ENCODE measurements around the gene CFAP161. TPM values are rescaled to one million over a fixed set of nuclear protein-coding genes. Genes with fewer than 3 reads are reported as not detected.

Gene CFAP161
- total and polyA plus RNA-seq, 9 donors: 0.33 to 0.62 (median 0.54) TPM; not detected in 1

DNA sequence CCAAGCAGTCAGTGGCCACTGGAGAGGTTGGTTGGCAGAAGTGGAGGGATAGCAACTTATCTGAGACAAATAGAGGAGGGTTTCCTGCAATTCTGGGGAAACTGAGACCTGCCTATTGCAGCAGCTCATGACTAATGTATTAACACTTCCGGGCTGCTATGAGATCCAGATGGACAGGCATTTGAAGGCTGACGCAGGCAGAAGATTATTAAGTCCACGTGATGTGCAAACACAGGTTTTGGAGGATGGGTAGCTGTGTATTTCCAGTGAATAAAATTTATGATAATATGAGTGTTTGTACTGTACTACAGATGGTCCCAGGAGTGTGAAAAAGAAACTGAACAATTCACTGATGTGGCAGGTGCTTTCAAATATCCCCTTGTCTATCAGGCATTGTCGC lies 28.5 kb upstream of the CFAP161 start:
- 83% methylated on average over 3 of the region's 4 CpGs for WGBS (ENCODE audit: insufficient coverage)
- no peaks in the 10 kb centered on the region for H3K9me3 ChIP-seq (replicated peaks; ENCODE audit: control insufficient read depth, low read depth, low read length)
- no peak overlapping the region for H3K4me3 ChIP-seq (ENCODE audit: low read length)
- no peaks in the 10 kb centered on the region for H3K4me1 ChIP-seq (ENCODE audit: control insufficient read depth, insufficient read depth, low read length)
- peaks cover 6% of the 10 kb centered on the region for H3K27me3 ChIP-seq (ENCODE audit: control insufficient read depth, insufficient read depth, low read length)
- no peaks in the 10 kb centered on the region for H3K36me3 ChIP-seq (ENCODE audit: control insufficient read depth, insufficient read depth, low read length)
- H3K27ac ChIP-seq (ENCODE audit: low read length): no peak overlapping the region
- no peak for DNase-seq

DNA sequence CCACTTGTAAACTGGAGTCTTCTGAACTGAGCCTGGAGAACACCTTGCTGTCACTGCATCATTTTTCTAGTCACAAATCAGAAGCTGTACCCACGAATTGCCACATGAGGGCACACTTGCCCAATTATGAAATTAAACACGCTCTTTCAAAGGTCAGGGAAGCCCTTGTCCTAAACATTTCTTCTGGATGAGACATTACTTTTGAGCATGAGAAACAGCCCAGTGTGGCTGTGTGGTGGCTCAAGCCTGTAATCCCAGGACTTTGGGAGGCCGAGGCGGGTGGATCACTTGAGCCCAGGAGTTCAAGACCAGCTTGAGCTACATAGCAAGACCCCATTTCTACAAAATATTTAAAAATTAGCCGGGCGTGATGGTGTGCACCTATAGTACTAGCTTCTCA lies 27.5 kb upstream of the CFAP161 start:
- Histone ChIP-seq H3K27me3 (ENCODE audit: control insufficient read depth, insufficient read depth, low read length) (peaks cover 8% of the 10 kb centered on the region), H3K36me3 (ENCODE audit: control insufficient read depth, insufficient read depth, low read length) (no peaks in the 10 kb centered on the region), H3K27ac (ENCODE audit: low read length) (no peak overlapping the region), H3K4me3 (ENCODE audit: low read length) (no peak overlapping the region), H3K4me1 (ENCODE audit: control insufficient read depth, insufficient read depth, low read length) (no peaks in the 10 kb centered on the region), H3K9me3 (replicated peaks; ENCODE audit: control insufficient read depth, low read depth, low read length) (no peaks in the 10 kb centered on the region)
- DNase-seq: peak; percentile 76
- WGBS (ENCODE audit: insufficient coverage): 0% methylated on average over 1 of the region's 6 CpGs

DNA sequence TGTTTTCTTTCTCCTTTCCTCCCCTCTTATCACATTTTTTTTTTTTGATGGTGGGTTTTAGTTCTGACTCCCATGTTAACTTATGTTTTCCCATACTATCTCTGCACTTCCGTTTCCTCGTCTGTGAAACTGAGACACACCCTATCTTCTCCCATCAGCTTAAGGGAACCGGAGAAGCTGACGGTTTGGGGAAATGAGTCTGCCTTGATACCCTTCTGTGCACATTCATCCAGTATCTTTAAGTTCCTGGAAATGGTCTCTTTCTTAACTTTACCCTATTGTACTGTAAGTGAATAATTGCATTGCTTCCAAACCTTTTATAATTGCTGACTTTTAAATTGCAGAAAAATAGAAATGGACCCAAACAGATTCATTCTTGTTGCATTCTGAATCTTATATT lies 26.2 kb upstream of the CFAP161 start:
- Histone ChIP-seq H3K4me1 (ENCODE audit: control insufficient read depth, insufficient read depth, low read length) (no peaks in the 10 kb centered on the region), H3K27me3 (ENCODE audit: control insufficient read depth, insufficient read depth, low read length) (peaks cover 8% of the 10 kb centered on the region), H3K4me3 (ENCODE audit: low read length) (no peak overlapping the region), H3K27ac (ENCODE audit: low read length) (no peak overlapping the region), H3K36me3 (ENCODE audit: control insufficient read depth, insufficient read depth, low read length) (no peaks in the 10 kb centered on the region), H3K9me3 (replicated peaks; ENCODE audit: control insufficient read depth, low read depth, low read length) (no peaks in the 10 kb centered on the region)
- DNase-seq: no peak
- WGBS (ENCODE audit: insufficient coverage): no CpG with 5 or more reads among the region's 4 CpGs

DNA sequence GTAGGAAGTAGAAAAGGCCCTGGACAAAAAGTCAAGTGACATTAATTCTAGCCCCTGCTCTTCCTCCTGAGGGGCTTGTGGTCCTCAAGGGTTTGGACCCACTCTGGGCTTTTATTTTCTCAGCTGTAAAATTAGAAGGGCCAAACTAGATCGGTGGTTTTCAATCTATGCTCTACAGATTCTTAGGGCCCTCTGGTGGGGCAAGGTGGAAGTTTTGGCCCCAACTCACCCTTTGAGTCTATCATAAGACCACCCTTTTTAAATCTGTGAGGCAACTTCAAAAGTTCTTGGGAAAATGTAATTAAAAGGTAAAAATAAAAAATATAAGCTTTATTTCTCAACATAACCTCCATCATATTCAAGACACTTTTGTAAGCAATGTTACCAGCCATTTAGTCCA lies 25.6 kb upstream of the CFAP161 start:
- peak; percentile 33 for DNase-seq
- WGBS (ENCODE audit: insufficient coverage): no CpG with 5 or more reads among the region's 1 CpG

DNA sequence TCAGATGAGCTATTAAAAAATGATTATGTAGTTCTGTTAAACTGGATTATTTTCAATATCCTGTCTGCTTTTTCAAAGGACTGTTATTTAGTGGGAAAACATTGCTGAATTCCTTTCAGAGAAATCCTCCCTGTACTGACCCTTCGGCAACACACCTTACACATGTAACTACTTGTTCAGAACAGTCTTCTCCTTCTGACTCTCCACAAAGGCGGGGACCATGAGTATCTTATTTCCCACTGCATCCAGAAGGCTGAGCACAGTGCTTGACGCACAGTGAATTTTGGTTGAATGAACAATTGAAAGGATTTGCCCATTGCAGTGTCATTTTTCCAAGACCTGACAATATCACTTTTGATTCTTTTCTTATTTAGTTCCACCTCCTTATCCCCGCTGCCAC lies 23.1 kb upstream of the CFAP161 start:
- DNase-seq: no peak
- Histone ChIP-seq H3K4me1 (ENCODE audit: control insufficient read depth, insufficient read depth, low read length) (no peaks in the 10 kb centered on the region), H3K4me3 (ENCODE audit: low read length) (no peak overlapping the region), H3K27ac (ENCODE audit: low read length) (no peak overlapping the region), H3K9me3 (replicated peaks; ENCODE audit: control insufficient read depth, low read depth, low read length) (no peaks in the 10 kb centered on the region), H3K27me3 (ENCODE audit: control insufficient read depth, insufficient read depth, low read length) (peaks cover 16% of the 10 kb centered on the region), H3K36me3 (ENCODE audit: control insufficient read depth, insufficient read depth, low read length) (no peaks in the 10 kb centered on the region)
- WGBS (ENCODE audit: insufficient coverage): 44% methylated on average over 1 of the region's 4 CpGs

More for the DNA sequence above, 25.6 kb upstream of the CFAP161 start:
- Histone ChIP-seq H3K9me3 (replicated peaks; ENCODE audit: control insufficient read depth, low read depth, low read length) (no peaks in the 10 kb centered on the region), H3K4me1 (ENCODE audit: control insufficient read depth, insufficient read depth, low read length) (no peaks in the 10 kb centered on the region), H3K36me3 (ENCODE audit: control insufficient read depth, insufficient read depth, low read length) (no peaks in the 10 kb centered on the region), H3K27ac (ENCODE audit: low read length) (no peak overlapping the region), H3K27me3 (ENCODE audit: control insufficient read depth, insufficient read depth, low read length) (peaks cover 10% of the 10 kb centered on the region), H3K4me3 (ENCODE audit: low read length) (no peak overlapping the region)

DNA sequence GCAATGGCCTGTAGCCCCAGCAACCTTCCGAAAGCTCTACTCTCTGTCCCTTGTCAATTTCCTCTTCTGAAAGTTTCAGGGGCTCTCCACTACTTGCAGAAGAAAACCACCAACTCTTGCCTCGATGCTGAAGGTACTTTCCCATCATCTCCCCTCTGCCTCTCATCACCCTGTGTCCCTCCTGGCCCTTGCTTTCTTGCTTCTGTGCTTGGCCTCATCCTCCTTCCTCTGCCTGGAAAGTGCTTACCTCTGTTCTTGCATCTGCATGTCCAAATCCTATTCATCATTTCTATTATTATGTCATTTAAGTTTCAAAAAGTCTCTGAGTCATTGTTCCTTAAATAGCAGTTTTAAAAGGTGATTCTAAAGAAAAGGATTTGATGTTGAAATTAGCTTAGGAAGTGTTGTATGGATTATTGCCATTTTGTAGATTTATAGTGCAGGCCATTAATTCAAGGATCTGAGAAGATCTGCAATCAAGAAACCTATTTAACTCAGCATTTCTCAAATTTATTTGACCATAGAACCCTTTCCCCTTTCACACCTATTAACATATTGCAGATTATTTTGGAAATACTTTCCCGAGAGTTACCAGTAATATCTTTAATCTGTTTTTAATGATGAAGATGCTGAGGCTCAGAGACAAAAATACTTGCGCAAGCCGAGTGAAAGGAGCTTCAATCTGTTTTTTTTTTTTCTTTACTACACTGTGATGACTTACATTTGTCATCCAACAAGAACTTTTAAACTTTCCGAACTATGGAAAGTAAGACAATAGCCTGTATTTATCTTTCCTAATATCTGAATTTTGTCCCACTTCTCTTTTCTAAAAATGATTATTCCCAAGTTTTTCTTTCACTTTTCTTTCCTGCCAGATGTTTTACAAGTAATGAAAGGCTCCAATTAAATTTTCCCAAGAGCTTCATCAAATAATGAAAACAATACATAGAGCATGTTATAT lies 22.3 kb upstream of the CFAP161 start:
- no peak overlapping the region for H3K4me3 ChIP-seq (ENCODE audit: low read length)
- H3K36me3 ChIP-seq (ENCODE audit: control insufficient read depth, insufficient read depth, low read length): no peaks in the 10 kb centered on the region
- no peaks in the 10 kb centered on the region for H3K9me3 ChIP-seq (replicated peaks; ENCODE audit: control insufficient read depth, low read depth, low read length)
- no peaks in the 10 kb centered on the region for H3K4me1 ChIP-seq (ENCODE audit: control insufficient read depth, insufficient read depth, low read length)
- H3K27me3 ChIP-seq (ENCODE audit: control insufficient read depth, insufficient read depth, low read length): peaks cover 18% of the 10 kb centered on the region
- 60% methylated on average over 2 of the region's 6 CpGs for WGBS (ENCODE audit: insufficient coverage)
- DNase-seq: no peak
- H3K27ac ChIP-seq (ENCODE audit: low read length): no peak overlapping the region

DNA sequence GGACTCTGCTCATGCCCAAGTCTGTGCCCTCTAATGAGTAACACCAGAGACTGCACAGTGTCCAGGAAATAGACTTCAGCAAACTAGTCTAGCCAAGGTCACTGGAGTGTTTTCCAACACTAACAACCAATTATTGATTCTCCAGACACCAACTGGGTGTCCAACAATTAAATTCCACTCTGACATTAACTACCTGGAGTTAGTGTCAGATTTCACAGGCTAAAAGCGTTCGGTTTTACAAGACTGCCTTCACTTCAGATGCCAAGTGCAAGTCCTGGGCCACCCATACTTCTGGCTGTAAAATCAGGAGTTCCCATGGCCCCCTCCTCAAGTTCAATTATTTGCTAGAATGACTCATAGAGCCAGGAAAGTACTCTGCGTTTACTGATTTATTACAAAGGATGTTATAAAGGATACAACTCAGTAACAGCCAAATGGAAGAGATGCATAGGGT lies 20.8 kb upstream of the CFAP161 start:
- WGBS (ENCODE audit: insufficient coverage): 24% methylated on average over 2 of the region's 3 CpGs
- no peak overlapping the region for H3K27ac ChIP-seq (ENCODE audit: low read length)

DNA sequence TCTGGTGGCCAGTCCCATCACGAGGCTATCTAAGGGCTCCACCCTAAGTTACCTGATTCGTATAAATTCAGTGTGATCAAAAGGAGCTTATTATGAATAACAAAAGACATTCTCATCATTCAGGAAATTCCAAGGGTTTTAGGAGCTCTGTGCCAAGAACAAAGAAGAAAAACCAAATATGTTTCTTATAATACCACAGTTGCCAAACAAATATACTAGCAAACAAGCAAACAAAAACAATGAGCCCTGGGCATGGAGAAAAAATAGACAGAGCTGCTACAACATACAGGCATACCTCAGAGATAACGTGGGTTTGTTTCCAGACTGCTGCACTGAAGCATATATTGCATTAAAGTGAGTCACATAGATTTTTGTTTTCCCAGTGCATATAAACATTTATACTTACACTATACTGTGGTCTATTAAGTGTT lies 20.2 kb upstream of the CFAP161 start:
- H3K36me3 ChIP-seq (ENCODE audit: control insufficient read depth, insufficient read depth, low read length): no peaks in the 10 kb centered on the region
- H3K4me3 ChIP-seq (ENCODE audit: low read length): no peak overlapping the region
- H3K4me1 ChIP-seq (ENCODE audit: control insufficient read depth, insufficient read depth, low read length): no peaks in the 10 kb centered on the region
- no peak for DNase-seq
- no peak overlapping the region for H3K27ac ChIP-seq (ENCODE audit: low read length)
- peaks cover 27% of the 10 kb centered on the region for H3K27me3 ChIP-seq (ENCODE audit: control insufficient read depth, insufficient read depth, low read length)
- H3K9me3 ChIP-seq (replicated peaks; ENCODE audit: control insufficient read depth, low read depth, low read length): no peaks in the 10 kb centered on the region
- no CpG with 5 or more reads among the region's 3 CpGs for WGBS (ENCODE audit: insufficient coverage)

More for the DNA sequence above, 20.8 kb upstream of the CFAP161 start:
- DNase-seq: no peak
- Histone ChIP-seq H3K36me3 (ENCODE audit: control insufficient read depth, insufficient read depth, low read length) (no peaks in the 10 kb centered on the region), H3K9me3 (replicated peaks; ENCODE audit: control insufficient read depth, low read depth, low read length) (no peaks in the 10 kb centered on the region), H3K4me1 (ENCODE audit: control insufficient read depth, insufficient read depth, low read length) (no peaks in the 10 kb centered on the region), H3K27me3 (ENCODE audit: control insufficient read depth, insufficient read depth, low read length) (peaks cover 23% of the 10 kb centered on the region), H3K4me3 (ENCODE audit: low read length) (no peak overlapping the region)

DNA sequence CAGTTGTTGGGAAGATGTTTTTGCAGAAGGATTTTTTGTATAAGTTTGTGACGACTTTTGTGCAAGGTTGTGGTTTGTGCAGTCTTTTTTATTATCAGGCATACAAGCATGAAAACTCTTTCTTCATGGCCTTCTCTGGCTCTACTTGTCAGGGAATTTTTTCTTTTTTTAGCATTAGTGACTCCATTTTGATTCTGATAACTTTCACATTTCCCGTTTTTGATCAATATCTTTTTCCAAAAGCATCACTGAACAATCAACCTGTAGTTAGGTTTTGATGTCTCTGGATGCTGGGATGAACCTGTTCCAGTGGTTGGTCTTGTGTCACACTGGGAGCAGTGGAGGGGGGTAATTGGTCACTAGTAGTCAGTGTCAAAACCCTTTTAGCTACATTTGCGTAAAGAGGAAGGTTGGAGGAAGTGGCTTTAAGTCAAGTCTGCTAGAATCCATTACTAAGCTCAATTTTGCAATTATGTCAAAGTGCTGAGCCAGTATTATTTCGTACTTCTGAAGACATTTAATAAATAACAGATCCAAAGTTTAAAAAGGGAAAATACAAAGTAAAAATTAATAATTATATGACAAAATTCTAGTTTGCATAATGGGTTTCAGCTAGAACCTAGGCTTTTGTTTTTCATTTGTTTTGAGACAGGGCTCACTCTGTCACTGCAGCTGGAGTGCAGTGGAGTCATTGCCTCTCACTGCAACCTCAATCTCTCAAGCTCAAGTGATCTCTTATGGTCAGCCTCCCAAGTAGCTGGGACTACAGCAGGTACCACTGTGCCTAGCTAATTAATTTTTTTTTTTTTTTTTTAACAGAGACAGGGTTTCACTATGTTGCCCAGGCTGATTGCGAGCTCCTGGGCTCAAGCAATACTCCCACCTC lies 18.8 kb upstream of the CFAP161 start:
- Histone ChIP-seq H3K27me3 (ENCODE audit: control insufficient read depth, insufficient read depth, low read length) (peaks cover 29% of the 10 kb centered on the region), H3K9me3 (replicated peaks; ENCODE audit: control insufficient read depth, low read depth, low read length) (no peaks in the 10 kb centered on the region), H3K36me3 (ENCODE audit: control insufficient read depth, insufficient read depth, low read length) (no peaks in the 10 kb centered on the region), H3K4me1 (ENCODE audit: control insufficient read depth, insufficient read depth, low read length) (no peaks in the 10 kb centered on the region), H3K27ac (ENCODE audit: low read length) (no peak overlapping the region), H3K4me3 (ENCODE audit: low read length) (no peak overlapping the region)
- peak; percentile 41 for DNase-seq
- WGBS (ENCODE audit: insufficient coverage): no CpG with 5 or more reads among the region's 5 CpGs

DNA sequence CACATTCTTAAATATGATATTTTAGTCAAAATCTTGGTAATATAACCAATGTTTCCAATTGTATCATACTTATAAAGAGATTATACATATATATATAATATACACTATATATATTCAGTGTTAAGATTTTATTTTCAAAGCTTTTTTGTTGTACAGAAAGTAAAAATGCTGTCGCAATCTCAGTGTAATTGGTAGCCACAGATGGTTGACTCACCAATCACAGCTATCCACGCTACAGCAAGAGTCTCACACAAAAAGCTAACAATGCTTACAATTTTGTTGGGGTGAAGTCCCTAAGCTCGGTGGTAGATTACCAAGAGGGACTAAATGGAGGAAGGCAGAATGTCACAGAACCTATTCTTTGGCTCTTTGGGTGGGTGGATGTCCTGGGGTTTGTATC lies 16.9 kb upstream of the CFAP161 start:
- Histone ChIP-seq H3K27me3 (ENCODE audit: control insufficient read depth, insufficient read depth, low read length) (peaks cover 26% of the 10 kb centered on the region), H3K36me3 (ENCODE audit: control insufficient read depth, insufficient read depth, low read length) (no peaks in the 10 kb centered on the region), H3K9me3 (replicated peaks; ENCODE audit: control insufficient read depth, low read depth, low read length) (no peaks in the 10 kb centered on the region), H3K27ac (ENCODE audit: low read length) (no peak overlapping the region), H3K4me3 (ENCODE audit: low read length) (no peak overlapping the region), H3K4me1 (ENCODE audit: control insufficient read depth, insufficient read depth, low read length) (no peaks in the 10 kb centered on the region)
- DNase-seq: no peak
- no CpG with 5 or more reads among the region's 3 CpGs for WGBS (ENCODE audit: insufficient coverage)
